Measurements from ENCODE around the gene IL4.
"Not testable (repeated sequence)": the region's sequence is repeated elsewhere in the genome, so short reads cannot be mapped to it uniquely, and the experiment has no call there.

Gene IL4

DNA sequence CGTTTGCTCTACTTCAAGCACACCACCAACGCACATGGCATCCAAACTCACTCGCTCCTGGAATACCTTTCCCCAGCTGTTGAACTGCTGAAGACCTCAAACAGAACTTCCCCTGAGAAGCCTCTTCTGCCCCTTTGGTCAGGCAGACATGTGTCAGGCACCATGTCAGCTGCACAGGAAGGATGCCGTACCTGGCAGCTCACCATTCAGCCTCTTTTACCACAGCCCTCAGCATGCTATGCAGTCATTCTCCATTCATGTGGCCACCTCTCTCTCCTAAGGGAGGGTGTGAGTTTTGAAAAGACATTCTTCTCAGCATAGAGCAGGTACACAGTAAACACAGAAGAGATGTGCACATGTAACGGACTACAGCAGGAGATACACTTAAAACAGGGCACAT lies 14.2 kb downstream of the IL4 start:
- DNase-seq (ENCODE audit: extremely low read depth, low read depth), result no peak
- no peak overlapping the region for H3K4me3 ChIP-seq (replicated peaks; ENCODE audit: low read depth, low read length)
- TF ChIP-seq, protein P1, sequence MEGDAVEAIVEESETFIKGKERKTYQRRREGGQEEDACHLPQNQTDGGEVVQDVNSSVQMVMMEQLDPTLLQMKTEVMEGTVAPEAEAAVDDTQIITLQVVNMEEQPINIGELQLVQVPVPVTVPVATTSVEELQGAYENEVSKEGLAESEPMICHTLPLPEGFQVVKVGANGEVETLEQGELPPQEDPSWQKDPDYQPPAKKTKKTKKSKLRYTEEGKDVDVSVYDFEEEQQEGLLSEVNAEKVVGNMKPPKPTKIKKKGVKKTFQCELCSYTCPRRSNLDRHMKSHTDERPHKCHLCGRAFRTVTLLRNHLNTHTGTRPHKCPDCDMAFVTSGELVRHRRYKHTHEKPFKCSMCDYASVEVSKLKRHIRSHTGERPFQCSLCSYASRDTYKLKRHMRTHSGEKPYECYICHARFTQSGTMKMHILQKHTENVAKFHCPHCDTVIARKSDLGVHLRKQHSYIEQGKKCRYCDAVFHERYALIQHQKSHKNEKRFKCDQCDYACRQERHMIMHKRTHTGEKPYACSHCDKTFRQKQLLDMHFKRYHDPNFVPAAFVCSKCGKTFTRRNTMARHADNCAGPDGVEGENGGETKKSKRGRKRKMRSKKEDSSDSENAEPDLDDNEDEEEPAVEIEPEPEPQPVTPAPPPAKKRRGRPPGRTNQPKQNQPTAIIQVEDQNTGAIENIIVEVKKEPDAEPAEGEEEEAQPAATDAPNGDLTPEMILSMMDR (IDR thresholded peaks at IDR 0.05; ENCODE audit: low read depth, low read length, missing control alignments), result no peak

DNA sequence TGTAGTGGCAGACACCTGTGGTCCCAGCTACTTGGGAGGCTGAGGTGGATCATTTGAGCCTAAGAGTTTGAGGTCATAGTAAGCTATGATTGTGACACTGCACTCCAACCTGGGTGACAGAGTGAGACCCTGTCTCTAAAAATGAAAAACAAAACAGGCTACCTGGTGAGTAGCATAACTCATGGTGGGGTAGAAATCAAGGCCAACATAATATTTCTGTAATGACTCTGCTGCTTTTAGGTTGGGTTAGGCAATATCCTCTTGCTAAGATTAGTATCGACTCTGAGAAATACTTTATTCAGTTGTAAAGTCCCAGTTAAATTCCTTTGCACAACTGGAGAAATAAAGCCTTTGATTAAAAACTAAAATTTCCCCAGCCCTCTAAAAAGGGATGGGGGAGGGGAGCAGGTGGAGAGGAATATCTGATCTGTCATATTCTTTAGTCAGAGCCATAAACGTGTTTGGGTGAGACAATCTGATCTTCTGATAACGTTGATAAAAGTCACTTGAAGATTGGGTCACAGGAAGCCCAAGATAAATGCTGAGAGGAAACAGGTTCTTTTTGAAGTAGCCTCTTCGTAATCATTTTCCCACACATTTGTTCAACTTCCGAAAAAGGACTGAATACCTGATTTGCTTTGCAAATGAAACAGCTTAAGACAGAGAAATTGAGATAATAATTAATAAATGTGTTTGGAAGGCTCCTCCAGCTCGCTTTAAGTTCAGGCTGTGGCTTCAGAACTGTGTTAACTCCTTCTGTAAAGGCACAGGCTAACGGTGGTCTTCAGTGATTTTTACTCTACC lies 14.9 kb downstream of the IL4 start:
- H3K4me3 ChIP-seq (replicated peaks; ENCODE audit: low read depth, low read length), result no peak overlapping the region
- TF ChIP-seq, protein P1 (IDR thresholded peaks at IDR 0.05; ENCODE audit: low read depth, low read length, missing control alignments), result no peak
- DNase-seq (ENCODE audit: extremely low read depth, low read depth), result no peak

DNA sequence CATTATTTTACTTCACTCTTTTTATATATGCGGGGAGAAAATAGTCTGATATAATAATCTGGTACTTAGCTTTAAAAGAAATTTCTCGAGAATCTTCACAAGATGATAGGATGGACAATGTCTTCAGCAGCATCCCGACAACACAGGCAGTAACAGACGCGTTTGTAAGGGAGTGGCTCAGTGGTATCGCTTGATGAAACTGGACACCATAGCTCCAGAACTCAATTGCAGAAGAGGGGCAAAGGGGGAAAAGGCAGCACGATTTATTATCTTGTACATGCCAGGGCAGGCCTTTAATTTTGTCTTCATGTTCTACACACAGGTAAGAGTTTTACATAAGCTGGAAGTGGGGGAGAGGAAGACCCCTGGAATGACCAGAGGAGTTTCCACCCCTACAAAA lies 15.7 kb downstream of the IL4 start:
- no peak for DNase-seq (ENCODE audit: extremely low read depth, low read depth)
- TF ChIP-seq, protein P1 (IDR thresholded peaks at IDR 0.05; ENCODE audit: low read depth, low read length, missing control alignments), result no peak
- H3K4me3 ChIP-seq (replicated peaks; ENCODE audit: low read depth, low read length), result no peak overlapping the region

DNA sequence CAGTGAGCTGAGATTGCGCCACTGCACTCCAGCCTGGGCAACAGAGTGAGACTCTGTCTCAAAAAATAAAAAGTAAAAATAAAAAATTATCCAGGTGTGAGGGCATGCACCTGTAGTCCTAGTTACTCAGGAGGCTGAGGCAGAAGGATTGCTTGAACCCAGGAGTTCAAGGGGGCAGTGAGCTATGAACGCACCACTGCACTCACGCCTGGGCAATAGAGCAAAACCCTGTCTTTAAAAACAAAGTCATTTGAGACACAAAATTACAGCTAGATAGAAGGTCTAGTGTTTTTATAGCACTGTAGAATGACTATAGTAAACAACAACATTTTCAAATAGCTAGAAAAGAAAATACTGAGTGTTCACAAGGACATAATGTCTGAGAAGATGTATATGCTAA lies 16.4 kb downstream of the IL4 start:
- TF ChIP-seq, protein P1 (IDR thresholded peaks at IDR 0.05; ENCODE audit: low read depth, low read length, missing control alignments), result no peak
- no peak for DNase-seq (ENCODE audit: extremely low read depth, low read depth)
- H3K4me3 ChIP-seq (replicated peaks; ENCODE audit: low read depth, low read length), result no peak overlapping the region

DNA sequence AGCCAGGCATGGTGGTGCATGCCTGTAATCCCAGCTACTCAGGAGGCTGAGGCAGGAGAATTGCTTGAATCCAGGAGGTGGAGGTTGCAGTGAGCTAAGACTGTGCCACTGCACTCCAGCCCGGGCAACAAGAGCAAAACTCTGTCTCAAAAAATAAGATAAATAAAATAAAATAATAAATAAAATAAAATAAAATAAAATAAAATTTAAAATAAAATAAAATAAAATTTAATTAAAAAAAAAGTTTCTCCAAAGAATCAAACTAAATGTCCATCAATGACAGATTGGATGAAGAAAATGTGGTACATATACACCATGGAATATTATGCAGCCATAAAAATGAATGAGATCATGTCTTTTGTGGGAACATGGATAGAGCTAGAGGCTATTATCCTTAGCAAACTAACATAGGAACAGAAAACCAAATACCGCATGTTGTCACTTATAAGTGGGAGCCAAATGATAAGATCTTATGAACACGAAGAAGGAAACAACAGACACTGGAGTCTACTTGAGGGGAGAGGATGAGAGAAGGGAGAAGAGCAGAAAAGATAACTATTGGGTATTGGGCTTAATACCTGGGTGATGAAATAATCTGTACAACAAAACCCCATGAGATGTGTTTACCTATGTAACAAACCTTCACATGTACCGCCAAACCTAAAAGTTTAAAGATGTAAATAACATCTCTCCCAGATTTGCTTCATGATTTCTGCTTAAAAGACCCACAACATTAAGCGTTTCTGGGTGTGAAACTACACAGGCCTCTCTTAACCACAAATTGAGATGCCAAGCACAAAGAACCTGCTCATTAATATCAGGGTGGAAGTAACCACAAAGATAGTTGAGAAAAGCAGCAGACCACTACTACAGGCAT lies 18.2 kb downstream of the IL4 start:
- H3K4me3 ChIP-seq (replicated peaks; ENCODE audit: low read depth, low read length); DNase-seq (ENCODE audit: extremely low read depth, low read depth): not testable (repeated sequence)

DNA sequence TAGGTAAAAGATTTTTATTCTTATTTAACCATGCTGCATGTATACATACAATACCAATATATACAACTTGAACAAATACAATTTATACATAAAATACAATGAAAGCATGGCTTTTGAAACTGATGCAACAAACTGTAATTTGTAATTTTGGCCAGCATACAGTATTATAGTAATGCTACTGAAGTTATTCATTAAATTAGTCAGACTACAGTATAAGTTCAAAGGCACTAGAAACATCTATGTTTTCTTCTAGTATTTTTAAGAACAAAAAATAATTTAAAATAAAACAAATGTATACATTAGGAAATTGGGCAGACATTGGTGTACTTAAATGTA lies 18.8 kb downstream of the IL4 start:
- DNase-seq (ENCODE audit: extremely low read depth, low read depth), result no peak
- no peak overlapping the region for H3K4me3 ChIP-seq (replicated peaks; ENCODE audit: low read depth, low read length)
- TF ChIP-seq, protein P1 (IDR thresholded peaks at IDR 0.05; ENCODE audit: low read depth, low read length, missing control alignments), result no peak

DNA sequence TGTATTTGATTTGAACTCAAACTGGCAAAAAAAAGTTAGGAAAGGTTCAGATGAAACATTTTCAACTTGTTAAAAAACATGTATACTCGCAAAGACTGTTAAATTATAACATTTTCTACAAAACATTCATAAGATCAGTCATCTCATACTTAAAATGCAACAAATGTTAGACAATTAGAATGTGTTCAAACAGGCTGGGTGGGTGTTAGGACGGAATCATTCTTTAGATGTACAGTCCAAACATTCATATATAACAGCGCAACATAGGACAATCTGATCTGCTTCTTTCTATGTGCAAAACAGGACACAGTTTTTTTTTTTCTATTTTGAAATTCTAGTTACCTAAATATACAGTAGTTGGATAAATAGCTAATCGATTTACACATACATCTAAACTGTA lies 22.2 kb downstream of the IL4 start:
- H3K4me3 ChIP-seq (replicated peaks; ENCODE audit: low read depth, low read length), result no peak overlapping the region
- TF ChIP-seq, protein P1 (IDR thresholded peaks at IDR 0.05; ENCODE audit: low read depth, low read length, missing control alignments), result no peak
- no peak for DNase-seq (ENCODE audit: extremely low read depth, low read depth)

Measured in HFF-Myc (cell line).